ENCODE data around the gene FARP1. TPM values are rescaled to one million over a fixed set of nuclear protein-coding genes. Genes with fewer than 3 reads are reported as not detected.

FARP1 gene
- total RNA-seq, 2 experiments from 2014 or later: not detected

DNA sequence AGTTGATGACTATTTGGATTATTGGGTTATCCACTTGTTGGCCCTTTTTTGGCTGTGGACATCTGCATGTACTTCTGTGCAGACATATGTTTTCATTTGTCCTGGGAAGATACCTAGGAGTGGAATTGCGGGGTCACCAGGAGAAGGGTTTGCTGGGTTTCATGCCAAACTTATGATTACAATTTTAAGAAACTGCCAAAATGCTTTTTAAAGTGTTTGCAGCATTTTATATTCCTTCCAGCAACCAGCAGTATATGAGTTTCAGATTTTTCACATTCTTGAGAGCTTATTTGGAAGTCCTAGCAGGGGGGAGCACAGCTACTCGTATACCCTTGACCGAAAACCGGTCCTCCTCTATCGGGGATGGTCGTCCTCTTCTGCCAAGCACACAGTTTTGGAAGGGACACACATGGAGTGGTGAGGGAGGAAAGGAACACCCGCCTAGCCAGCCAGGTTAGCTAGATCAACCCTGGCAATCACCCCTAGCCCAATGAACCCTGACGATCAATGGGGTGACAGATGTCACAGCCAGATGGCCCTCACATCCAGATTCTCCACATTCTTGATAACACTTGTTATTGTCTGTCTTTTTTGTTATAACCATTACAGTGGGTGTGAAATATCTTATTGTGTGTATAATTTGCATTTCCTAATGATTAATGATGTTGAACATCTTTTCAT, 60.9 kb downstream of the FARP1 start:
- ChIA-PET POLR2A (interaction anchor here (0.8 kb wide), 1 partner anchor 338 kb away, joined by 3 read pairs; no protein-coding TSS in a partner anchor), CTCF (ENCODE audit: unreplicated experiment) (no interaction called here)
- Histone ChIP-seq H3K27ac (ENCODE audit: low read depth, low read length, poor library complexity, severe bottlenecking) (no peak overlapping the region), H3K4me2 (ENCODE audit: low read length) (no peak overlapping the region), H3K36me3 (ENCODE audit: insufficient read depth, low read length) (no peaks in the 10 kb centered on the region), H3K4me1 (ENCODE audit: insufficient read depth, low read length, poor library complexity, severe bottlenecking) (no peaks in the 10 kb centered on the region), H3K79me2 (ENCODE audit: insufficient read depth, low read depth, low read length) (no peaks in the 10 kb centered on the region), H3K4me3 (ENCODE audit: low read depth, low read length, poor library complexity, severe bottlenecking) (no peak overlapping the region), H2AFZ (ENCODE audit: low read length) (no peak overlapping the region), H4K20me1 (ENCODE audit: insufficient read depth, low read length) (no peaks in the 10 kb centered on the region), H3K9me2 (ENCODE audit: insufficient read depth, low read length) (no peaks in the 10 kb centered on the region), H3K9me3 (ENCODE audit: low read length) (no peaks in the 10 kb centered on the region)
- intact Hi-C loops (cut with micrococcal nuclease; ENCODE audit: unreplicated experiment): no loop called here
- no peak for TF ChIP-seq EZH2phosphoT487 (IDR thresholded peaks at IDR 0.05; ENCODE audit: borderline replicate concordance, low read depth, low read length)
- TF ChIP-seq, protein P1, sequence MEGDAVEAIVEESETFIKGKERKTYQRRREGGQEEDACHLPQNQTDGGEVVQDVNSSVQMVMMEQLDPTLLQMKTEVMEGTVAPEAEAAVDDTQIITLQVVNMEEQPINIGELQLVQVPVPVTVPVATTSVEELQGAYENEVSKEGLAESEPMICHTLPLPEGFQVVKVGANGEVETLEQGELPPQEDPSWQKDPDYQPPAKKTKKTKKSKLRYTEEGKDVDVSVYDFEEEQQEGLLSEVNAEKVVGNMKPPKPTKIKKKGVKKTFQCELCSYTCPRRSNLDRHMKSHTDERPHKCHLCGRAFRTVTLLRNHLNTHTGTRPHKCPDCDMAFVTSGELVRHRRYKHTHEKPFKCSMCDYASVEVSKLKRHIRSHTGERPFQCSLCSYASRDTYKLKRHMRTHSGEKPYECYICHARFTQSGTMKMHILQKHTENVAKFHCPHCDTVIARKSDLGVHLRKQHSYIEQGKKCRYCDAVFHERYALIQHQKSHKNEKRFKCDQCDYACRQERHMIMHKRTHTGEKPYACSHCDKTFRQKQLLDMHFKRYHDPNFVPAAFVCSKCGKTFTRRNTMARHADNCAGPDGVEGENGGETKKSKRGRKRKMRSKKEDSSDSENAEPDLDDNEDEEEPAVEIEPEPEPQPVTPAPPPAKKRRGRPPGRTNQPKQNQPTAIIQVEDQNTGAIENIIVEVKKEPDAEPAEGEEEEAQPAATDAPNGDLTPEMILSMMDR (conservative IDR thresholded peaks at IDR 0.05; ENCODE audit: low read length): no peak
- DNase-seq (ENCODE audit: low spot score): no peak
- BruUV-seq (replicated peaks): no TSS peak

DNA sequence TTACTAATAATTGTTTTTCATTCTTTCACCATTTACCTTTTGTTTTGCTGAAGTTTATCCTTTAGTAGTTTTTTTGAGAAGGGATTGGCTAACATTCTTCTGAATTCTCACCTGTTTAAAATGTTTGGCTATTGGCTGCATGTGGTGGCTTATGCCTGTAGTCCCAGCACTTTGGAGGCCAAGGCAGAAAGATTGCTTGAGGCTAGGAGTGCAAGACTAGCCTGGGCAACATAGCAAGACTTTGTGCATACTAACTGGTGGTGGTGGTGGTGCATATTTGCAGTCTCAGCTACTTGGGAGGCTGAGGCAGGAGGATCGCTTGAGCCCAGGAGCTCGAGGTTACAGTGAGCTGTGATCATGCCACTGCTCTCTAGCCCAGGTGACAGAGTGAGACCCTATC, 61.7 kb downstream of the FARP1 start:
- CTCF ChIA-PET (ENCODE audit: unreplicated experiment): interaction anchor here (0.6 kb wide), 1 partner anchor 1365 kb away, joined by 3 read pairs; no protein-coding TSS in a partner anchor
- Histone ChIP-seq H3K4me3 (ENCODE audit: low read depth, low read length, poor library complexity, severe bottlenecking) (no peak overlapping the region), H3K36me3 (ENCODE audit: insufficient read depth, low read length) (no peaks in the 10 kb centered on the region), H3K79me2 (ENCODE audit: insufficient read depth, low read depth, low read length) (no peaks in the 10 kb centered on the region), H3K4me2 (ENCODE audit: low read length) (no peak overlapping the region), H3K4me1 (ENCODE audit: insufficient read depth, low read length, poor library complexity, severe bottlenecking) (no peaks in the 10 kb centered on the region), H3K9me2 (ENCODE audit: insufficient read depth, low read length) (no peaks in the 10 kb centered on the region), H3K9me3 (ENCODE audit: low read length) (no peaks in the 10 kb centered on the region), H4K20me1 (ENCODE audit: insufficient read depth, low read length) (no peaks in the 10 kb centered on the region), H2AFZ (ENCODE audit: low read length) (no peak overlapping the region), H3K27ac (ENCODE audit: low read depth, low read length, poor library complexity, severe bottlenecking) (no peak overlapping the region)
- TF ChIP-seq, protein P1 (conservative IDR thresholded peaks at IDR 0.05; ENCODE audit: low read length): no peak
- no peak for TF ChIP-seq EZH2phosphoT487 (IDR thresholded peaks at IDR 0.05; ENCODE audit: borderline replicate concordance, low read depth, low read length)
- no TSS peak for BruUV-seq (replicated peaks)
- DNase-seq (ENCODE audit: low spot score): no peak
- POLR2A ChIA-PET: no interaction called here
- intact Hi-C loops (cut with micrococcal nuclease; ENCODE audit: unreplicated experiment): no loop called here

DNA sequence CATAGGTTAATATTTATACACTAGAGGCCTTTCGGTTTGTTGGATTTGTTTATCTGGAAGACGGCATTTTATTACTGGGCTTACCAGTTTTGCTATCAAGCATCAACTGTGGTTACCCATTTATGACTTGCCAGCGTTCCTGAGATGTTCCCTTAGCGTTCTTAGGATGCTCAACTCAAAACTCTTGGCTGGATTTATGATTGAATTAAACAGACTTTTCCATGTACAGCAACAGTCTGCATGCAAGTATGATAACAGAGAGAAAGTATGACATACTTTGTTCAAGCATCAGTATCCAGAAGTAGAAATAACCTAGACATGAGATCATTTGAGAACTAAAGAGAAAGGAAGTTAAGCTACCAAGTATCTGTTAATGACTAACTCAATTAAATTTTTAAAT, 64.1 kb downstream of the FARP1 start:
- TF ChIP-seq, protein P1 (conservative IDR thresholded peaks at IDR 0.05; ENCODE audit: low read length): no peak
- no peak for TF ChIP-seq EZH2phosphoT487 (IDR thresholded peaks at IDR 0.05; ENCODE audit: borderline replicate concordance, low read depth, low read length)
- Histone ChIP-seq H3K27ac (ENCODE audit: low read depth, low read length, poor library complexity, severe bottlenecking) (no peak overlapping the region), H2AFZ (ENCODE audit: low read length) (no peak overlapping the region), H3K4me1 (ENCODE audit: insufficient read depth, low read length, poor library complexity, severe bottlenecking) (no peaks in the 10 kb centered on the region), H3K36me3 (ENCODE audit: insufficient read depth, low read length) (no peaks in the 10 kb centered on the region), H3K4me3 (ENCODE audit: low read depth, low read length, poor library complexity, severe bottlenecking) (no peak overlapping the region), H3K79me2 (ENCODE audit: insufficient read depth, low read depth, low read length) (no peaks in the 10 kb centered on the region), H3K4me2 (ENCODE audit: low read length) (no peak overlapping the region), H3K9me3 (ENCODE audit: low read length) (no peaks in the 10 kb centered on the region), H3K9me2 (ENCODE audit: insufficient read depth, low read length) (no peaks in the 10 kb centered on the region), H4K20me1 (ENCODE audit: insufficient read depth, low read length) (no peaks in the 10 kb centered on the region)
- ChIA-PET CTCF (ENCODE audit: unreplicated experiment) (no interaction called here), POLR2A (no interaction called here)
- no peak for DNase-seq (ENCODE audit: low spot score)
- intact Hi-C loops (cut with micrococcal nuclease; ENCODE audit: unreplicated experiment): no loop called here
- no TSS peak for BruUV-seq (replicated peaks)
